SK-MEL-5 (cell line): ENCODE results near the gene USP46. TPM values are rescaled to one million over a fixed set of nuclear protein-coding genes. Genes with fewer than 3 reads are reported as not detected.

Source experiments
- DNase-seq: peaks from one replicate; pipeline ENCODE4 v3.0.0-alpha.2; 2016; ENCODE audit warnings: low read depth, low spot score
- in situ Hi-C: cut with HindIII; loops from 2 replicates; pipeline ENCODE4 v1.10.0; 2016; ENCODE audit warnings: low sequenced_read_pairs, high pct_unique_total_duplicates, low pct_unique_long_range_greater_than_20kb
- polyA plus RNA-seq, 2 experiments: library from polyadenylated mRNA; depleted of rRNA; stranded (reverse); fragments of >200 nt; gene quantifications; 2 replicates each; pipeline ENCODE4 v1.2.3, GENCODE V29; 2015
- total RNA-seq: library from RNA; depleted of rRNA; stranded (reverse); fragments of >200 nt; shearing (Covaris generic); gene quantifications from 2 replicates; pipeline ENCODE4 v1.2.3, GENCODE V29; 2014; rRNA removed

USP46 gene, protein sequence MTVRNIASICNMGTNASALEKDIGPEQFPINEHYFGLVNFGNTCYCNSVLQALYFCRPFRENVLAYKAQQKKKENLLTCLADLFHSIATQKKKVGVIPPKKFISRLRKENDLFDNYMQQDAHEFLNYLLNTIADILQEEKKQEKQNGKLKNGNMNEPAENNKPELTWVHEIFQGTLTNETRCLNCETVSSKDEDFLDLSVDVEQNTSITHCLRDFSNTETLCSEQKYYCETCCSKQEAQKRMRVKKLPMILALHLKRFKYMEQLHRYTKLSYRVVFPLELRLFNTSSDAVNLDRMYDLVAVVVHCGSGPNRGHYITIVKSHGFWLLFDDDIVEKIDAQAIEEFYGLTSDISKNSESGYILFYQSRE
- 10.0 and 10.9 TPM in 2 replicates for total RNA-seq
- polyA plus RNA-seq (2015; cell fraction: cytosol; rRNA removed), result 8.4 and 10.7 TPM in 2 replicates
- 8.9 and 9.8 TPM in 2 replicates for polyA plus RNA-seq (2015; cell fraction: nucleus; rRNA removed)

DNA sequence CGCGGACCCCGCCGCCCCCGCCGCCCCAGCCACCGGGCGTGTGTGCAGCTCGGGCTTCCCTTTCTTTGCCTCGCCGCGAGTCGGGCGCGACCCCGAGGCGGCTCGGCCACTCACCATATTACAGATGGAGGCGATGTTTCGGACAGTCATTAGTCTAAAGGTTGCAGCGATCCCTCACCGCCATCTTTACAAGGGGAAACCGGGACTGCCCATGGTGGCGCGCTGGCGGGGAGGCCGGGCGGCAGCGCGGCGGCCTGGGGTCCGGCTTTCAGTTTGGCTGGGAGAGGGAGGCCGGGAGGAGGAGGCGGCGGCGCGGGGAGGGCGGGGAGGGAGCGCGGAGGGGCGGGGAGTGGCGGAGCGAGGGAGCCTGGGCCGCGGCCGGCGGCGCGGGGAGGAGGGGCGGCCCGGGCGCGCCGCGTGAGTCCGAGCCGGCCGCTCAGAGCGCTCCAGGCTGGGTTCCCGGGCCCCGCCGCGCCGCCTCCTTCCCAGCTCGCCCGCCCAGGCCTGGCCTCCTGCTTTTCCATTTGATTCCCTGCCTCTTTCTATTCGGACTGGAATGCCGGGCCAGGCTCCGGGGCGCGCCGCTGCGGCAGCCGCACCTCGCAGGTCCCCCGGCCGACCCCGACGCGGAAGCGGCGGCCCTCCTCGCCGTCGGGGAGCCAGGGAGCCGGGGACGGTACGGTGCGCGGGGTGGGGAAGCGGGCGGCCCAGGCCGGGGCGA is at the start of gene USP46:
Gene USP46, minus strand, starts transcription at position 301 of the 721 bp plus-strand sequence. Its CDS starts 151 bp downstream, at position 150.
- peak; percentile 64 for DNase-seq
- in situ Hi-C loops, result no loop called here

DNA sequence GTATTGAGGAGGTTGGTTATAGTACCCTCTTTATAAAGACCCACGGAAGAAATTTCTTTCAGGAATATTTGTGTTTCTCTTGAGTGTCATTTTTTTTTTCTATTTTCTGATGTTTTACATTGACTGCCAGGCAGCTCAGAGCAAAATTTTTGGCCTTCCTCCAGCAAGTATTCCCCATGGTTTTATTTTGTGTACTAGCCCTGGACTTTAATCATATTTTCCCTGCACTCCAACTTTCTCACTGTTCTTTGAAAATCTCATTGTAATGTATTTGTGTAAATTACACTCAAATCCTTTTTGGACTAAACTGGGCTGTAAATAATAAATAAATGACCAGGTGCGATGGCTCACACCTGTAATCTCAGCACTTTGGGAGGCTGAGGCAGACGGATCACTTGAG is 45.6 kb upstream of the USP46 start:
- no peak for DNase-seq
- in situ Hi-C loops, result no loop called here

DNA sequence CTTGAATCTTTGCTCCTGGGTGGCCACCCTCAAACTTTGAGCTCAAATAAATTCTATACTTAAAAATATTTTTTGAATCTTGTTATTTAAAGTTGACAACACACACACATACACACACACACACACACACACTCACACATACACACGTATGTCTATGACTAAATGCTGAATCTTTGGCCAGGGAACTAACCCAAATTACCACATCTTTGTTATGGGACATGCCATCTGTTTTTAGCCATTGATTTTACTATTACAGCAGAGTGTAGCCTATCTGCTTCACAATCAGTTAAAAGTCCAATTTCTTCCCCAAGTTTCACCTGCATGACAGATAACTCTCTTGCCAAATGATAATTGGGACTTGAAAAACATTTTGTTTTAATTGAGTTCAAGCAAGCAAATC is 45.0 kb upstream of the USP46 start:
- no peak for DNase-seq
- in situ Hi-C loops, result no loop called here

DNA sequence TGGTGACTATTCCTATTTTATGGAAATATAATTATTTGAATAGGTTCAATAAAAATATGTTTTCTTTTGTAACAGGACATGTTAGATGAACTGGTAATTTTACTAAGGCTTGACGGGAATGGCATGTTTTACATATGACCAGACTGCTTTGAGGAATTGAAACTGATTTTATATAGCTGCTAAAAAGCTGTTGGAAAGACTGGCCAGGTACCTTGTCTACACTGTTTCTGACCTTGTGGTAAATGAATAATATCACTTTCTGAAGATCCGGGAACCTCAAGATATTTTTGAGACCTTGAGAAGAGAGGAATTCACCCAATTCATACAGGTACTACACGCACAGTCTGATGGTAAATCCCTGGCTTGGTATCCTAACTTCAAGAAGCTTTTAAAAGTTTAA is 42.1 kb upstream of the USP46 start:
- no peak for DNase-seq
- in situ Hi-C loops, result no loop called here

DNA sequence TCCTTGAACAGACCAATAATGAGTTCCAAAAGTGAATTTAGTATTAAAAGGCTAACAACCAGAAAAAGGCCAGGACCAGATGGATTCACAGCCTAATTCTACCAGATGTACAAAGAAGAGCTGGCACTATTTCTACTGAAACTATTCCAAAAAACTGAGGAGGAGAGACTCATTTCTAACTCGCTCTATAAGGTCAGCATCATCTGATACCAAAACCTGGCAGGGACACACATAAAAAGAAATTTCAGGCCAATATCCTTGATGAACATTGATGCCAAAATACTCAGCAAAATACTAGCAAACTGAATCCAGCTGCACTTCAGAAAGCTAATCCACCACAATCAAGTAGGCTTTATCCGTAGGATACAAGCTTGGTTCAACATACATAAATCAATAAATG is 35.8 kb upstream of the USP46 start:
- no peak for DNase-seq
- in situ Hi-C loops, result no loop called here

DNA sequence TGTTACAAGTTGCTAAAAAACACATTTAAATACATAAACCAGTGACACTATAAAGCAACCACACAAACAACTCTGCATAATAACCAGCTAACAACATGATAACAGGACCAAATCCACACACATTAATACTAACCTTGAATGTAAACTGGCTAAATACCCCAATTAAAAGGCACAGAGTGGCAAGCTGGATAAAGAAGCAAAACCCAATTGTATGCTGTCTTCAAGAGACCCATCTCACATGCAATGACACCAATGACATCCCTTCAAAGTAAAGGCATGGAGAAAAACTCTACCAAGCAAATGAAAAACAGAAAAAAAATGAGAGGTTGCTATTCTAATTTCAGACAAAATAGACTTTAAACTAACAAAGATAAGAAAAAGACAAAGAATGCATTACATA is 34.4 kb upstream of the USP46 start:
- no peak for DNase-seq
- in situ Hi-C loops, result no loop called here

DNA sequence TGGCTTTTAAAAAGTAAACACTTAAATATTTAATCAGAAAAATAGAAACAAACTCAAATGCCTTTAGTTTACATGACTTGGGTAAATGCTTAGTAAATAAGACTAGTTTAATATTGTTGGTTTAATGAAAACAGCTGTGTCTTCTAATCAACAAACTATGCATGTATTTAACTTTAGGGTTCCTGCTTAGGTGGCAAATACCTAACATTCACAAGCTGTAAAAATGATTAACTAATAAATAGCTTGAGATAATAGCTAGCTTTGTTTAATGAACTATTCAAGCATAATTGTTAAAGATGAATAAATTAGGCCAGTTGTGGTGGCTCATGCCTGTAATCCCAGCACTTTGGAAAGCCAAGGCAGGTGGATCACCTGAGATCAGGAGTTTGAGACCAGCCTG is 30.0 kb upstream of the USP46 start:
- in situ Hi-C loops, result no loop called here
- no peak for DNase-seq

DNA sequence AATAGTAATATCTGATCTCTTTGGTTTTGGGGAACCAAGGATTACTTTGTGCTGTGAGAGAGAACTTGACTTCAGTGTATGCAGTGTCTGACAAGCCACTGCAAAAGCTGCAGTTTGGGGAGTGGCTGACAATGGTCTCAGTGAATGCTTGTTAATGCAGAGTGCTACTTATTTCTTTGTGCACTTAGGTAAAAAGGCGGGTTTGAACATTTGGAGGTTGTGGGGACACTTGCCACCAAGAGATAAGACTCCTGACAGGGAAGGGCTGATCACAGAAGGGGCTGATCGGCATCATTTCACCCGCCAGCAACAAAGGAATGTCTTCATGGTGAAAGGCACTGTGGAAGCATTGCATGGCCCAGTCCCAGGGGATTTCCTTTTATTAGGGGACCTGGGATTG is 28.6 kb upstream of the USP46 start:
- in situ Hi-C loops, result no loop called here
- no peak for DNase-seq

DNA sequence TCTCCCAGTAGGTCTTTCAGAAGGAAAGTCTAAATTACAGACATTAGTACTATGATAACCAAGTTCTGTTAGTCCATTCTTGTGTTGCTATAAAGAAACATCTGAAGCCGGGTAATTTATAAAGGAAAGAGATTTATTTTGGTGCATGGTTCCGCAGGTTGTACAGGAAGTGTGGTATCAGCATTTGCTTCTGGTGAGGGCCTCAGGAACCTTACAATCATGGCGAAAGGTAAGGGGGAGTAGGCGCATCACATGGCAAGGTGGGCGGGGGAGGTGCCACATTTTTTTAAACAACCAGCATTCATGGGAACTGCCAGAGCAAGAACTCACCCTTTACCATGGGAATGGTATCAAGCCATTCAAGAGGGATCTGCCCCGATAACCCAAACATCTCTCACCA is 26.2 kb upstream of the USP46 start:
- DNase-seq, result no peak
- in situ Hi-C loops, result no loop called here

DNA sequence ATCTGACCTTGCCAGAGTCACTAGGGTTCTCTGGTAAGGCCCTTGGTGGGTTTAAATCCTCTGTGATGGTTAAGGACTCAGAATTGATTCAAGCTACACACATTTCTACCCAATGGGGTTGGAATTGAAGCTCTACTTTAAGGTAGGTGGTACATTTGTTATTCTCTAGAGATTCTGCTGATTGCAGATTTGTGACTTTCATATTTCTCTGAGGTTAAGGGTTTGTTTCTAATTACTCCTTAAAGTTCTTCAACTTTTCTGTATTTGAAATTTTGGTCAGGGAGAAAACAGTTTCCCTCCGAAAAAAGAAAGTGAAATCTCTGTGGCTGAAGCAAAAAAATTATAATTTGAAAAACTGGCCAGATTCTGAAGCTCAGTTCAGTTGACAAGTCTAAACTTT is 25.8 kb upstream of the USP46 start:
- in situ Hi-C loops, result no loop called here
- DNase-seq, result no peak

DNA sequence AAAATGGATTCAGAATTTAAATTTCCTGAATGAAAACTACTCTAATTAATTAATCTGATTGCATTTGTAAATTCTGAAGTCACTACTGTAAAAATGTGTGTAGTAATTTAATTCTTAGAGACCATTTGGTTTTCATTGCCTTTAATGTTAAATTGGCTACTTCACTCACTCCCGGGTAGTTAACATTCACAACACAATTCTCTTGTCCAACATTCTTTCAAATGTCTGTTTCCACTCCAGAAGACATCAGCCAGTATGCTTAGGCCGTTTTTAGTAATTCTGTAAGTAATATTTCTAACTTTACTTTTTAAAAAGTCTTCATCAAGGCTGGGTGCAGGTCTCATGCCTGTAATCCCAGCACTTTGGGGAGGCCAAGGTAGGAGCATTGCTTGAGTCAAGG is 21.3 kb upstream of the USP46 start:
- in situ Hi-C loops, result no loop called here

DNA sequence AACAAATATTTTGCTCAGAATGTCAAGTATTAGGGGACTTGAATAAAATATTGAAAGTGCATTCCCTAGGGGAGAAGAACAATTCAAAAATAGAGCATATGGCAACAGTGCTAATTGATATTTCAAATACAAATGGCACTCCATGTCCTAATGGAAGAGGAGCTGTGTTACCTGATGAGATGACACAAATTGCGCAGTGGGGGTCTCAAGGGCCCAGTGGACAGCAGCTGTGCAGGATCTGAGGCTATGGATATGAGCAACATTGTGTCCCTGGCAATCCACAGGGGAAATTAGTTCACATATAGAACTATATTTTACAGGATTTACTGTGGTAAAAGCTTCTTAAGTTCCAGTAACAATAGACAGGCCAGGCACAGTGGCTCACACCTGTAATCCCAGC is 17.4 kb upstream of the USP46 start:
- in situ Hi-C loops, result no loop called here
- DNase-seq, result no peak

More for the DNA sequence above, 21.3 kb upstream of the USP46 start:
- DNase-seq, result no peak

DNA sequence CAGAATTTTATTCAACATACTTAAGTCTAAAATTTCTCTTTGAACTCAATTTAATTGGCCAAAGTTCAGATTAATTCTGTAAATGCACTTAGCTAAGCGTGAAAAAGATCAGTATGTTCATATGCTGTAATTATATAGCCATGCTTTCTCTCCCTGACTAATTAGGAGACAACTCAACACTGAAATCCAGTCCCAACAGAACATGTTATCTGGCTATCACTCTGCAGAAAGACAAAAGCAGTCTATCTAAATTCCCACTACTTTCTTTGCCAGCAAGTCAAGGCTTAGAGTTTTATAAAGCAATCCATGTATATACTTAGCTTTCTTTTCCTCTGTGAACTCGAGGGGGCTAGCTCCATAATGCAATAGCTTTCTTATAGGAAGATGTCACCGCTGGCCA is 16.0 kb upstream of the USP46 start:
- in situ Hi-C loops, result no loop called here
- DNase-seq, result no peak

DNA sequence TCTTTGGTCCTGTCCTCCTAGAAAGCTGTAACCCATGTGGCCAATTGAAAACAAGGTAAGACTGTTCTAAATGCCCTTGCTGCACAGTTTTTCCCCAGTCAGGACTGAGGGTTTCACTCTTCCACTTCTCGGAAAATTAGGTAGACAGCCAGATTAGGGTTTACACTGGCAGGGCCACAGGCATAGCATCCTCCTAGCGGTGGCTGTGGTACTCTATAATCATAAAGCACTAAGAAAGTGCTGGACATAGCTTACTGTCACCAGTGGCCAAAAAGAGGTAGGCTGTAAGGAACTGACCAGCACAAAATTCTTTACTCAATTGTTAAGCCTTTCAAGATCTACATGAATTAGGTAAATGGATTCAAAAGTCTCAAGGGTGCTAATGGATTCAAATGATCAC is 11.6 kb upstream of the USP46 start:
- in situ Hi-C loops, result no loop called here
- DNase-seq, result no peak

DNA sequence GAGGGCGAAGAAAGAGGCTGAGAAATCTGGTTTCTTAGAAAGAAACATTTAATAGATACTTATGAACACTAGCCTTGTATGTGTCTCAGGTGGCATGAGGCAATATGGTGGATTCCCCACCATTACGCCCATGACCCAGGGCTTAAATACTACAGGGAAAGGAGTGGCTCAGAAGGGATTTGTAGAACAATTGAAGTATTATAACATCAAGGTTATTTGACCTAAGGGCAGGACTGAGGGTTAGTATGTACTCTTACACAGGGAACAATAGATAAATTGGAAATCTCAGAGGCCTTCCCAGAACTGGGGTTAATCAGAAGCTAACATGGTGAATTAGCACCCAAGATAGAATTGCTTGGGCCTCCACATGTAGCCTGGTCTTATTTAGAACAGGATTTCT is 11.0 kb upstream of the USP46 start:
- in situ Hi-C loops, result no loop called here
- DNase-seq, result peak; percentile 58

DNA sequence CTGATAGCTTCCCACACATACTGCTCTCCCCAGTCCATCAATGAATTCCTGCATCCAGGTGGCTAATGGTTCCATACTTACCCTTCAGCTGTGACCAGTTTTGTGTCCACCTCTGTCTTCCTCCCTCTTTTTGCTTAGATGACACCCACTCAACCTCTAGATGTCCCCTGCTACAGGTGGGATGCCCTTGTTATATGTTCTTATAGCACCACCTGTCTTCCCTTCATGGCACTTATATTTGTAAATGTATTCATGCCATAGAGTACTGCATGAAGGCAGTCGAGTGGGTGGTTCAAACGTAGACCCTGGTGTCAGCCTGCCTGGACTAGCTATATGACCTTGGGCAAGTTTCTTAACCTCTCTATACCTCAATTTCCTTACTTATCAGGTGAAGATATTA is 6.5 kb upstream of the USP46 start:
- in situ Hi-C loops, result no loop called here
- peak; percentile 33 for DNase-seq

DNA sequence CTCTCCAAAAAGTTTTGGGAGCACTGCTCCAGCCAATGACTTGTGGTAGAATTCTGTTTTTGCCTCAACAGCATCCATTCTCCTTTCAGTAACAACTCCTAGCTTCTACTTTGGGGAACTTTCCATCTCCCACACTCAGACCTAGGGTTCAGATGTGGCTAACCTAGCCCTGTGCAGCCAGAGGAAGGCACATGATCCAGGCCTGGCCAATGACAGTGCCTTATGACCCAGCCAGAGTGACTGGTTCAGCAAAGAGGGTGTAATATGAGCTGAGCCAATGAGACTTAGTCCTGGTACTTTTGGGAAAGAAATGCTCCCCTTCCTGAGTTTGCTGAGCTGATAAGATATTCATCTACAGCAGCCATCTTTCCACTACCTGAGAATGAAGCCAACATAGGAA is 5.4 kb upstream of the USP46 start:
- in situ Hi-C loops, result no loop called here
- no peak for DNase-seq

DNA sequence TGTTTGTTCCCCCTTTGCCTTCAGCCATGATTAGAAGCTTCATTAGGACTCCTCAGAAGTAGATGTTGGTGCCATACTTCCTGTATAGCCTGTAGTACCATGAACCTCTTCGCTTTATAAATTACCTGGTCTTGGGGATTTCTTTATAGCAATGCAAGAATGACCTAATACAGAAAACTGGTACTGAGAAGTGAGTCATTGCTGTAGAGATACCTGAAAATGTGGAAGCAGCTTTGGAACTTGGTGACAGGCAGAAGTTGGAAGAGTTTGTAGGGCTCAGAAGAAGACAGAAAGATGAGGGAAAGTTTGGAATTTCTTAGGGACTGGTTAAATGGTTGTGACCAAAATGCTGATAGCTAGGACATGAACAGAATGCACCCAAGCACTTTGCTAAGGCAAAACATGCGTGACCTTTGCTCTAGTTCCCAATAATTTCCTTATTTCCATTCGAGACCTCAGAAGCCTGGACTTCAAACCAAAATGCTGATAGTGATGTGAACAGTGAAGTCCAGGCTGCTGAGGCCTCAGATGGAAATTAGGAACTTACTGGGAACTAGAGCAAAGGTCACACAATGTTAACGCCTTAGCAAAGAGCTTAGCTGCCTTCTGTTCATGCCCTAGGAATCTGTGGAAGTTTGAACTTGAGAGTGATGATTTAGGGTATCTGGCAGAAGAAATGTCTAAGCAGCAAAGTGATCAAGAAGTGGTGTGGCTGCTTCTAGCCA is 3.0 kb upstream of the USP46 start:
- in situ Hi-C loops, result no loop called here
- DNase-seq, result no peak
